A673 (cell line): ENCODE data around the gene TAF1.
"Not testable (repeated sequence)": the region's sequence is repeated elsewhere in the genome, so short reads cannot be mapped to it uniquely, and the experiment has no call there.

Experiments
- CTCF ChIP-seq: fragments of 300-800, 200-600 bp; sonication (generic); conservative IDR thresholded peaks from 2 replicates; pipeline ENCODE4 v1.5.1; 2017; ENCODE audit warnings: low read depth, mild to moderate bottlenecking, antibody characterized with exemption, low read length, moderate library complexity, mixed read lengths
- EZH2 ChIP-seq: fragments of 200-600 bp; sonication (generic); IDR thresholded peaks from 2 replicates; pipeline ENCODE4 v1.6.1; 2017; ENCODE audit warnings: borderline replicate concordance, low read depth, mild to moderate bottlenecking, mixed read lengths, antibody characterized with exemption, low read length; ENCODE audit not compliant: poor library complexity, severe bottlenecking

GRCh38 chrX:71502080-71502479 is 135.9 kb downstream of the TAF1 start:
- not testable (repeated sequence) for TF ChIP-seq EZH2, CTCF
